ENCODE measurements around the gene NAV3. TPM values are rescaled to one million over a fixed set of nuclear protein-coding genes. Genes with fewer than 3 reads are reported as not detected.

NAV3 gene
- total and polyA plus RNA-seq, 7 donors: 0.47 to 4.2 (median 2.2) TPM

DNA sequence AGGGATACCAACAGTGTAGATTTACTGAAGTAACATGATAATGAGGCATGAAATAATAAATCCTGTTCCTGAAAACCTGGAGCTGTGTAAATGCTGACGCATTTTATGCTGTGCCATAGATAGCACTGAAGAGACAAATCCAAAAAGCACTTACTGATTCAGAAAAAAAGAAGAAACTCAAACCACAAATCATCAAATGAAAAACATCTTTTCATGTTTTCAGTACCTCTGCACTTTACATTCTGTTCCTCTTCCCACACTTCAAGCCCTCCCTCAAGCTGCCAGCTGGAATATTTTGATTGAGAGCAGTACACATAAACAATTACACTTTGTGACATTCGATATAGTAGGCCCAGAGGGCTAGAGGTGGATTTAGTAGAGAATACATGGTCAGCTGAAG is 362.3 kb downstream of the NAV3 start:
- Histone ChIP-seq H3K36me3 (ENCODE audit: insufficient read depth in 1 of 2, low read depth in 1 of 2) (no peaks in the 10 kb centered on the region), H3K4me3 (no peak overlapping the region), H3K27me3 (ENCODE audit: insufficient read depth in 3 of 3, low read length in 2 of 3) (no peaks in the 10 kb centered on the region), H3K4me1 (no peaks in the 10 kb centered on the region), H3K27ac (no peak overlapping the region), H3K9me3 (no peaks in the 10 kb centered on the region)
- 51 to 56% (median 53%) methylated on average over 2 of the region's 2 CpGs for WGBS, 3 donors
- TF ChIP-seq, protein P1, sequence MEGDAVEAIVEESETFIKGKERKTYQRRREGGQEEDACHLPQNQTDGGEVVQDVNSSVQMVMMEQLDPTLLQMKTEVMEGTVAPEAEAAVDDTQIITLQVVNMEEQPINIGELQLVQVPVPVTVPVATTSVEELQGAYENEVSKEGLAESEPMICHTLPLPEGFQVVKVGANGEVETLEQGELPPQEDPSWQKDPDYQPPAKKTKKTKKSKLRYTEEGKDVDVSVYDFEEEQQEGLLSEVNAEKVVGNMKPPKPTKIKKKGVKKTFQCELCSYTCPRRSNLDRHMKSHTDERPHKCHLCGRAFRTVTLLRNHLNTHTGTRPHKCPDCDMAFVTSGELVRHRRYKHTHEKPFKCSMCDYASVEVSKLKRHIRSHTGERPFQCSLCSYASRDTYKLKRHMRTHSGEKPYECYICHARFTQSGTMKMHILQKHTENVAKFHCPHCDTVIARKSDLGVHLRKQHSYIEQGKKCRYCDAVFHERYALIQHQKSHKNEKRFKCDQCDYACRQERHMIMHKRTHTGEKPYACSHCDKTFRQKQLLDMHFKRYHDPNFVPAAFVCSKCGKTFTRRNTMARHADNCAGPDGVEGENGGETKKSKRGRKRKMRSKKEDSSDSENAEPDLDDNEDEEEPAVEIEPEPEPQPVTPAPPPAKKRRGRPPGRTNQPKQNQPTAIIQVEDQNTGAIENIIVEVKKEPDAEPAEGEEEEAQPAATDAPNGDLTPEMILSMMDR (IDR thresholded peaks at IDR 0.05): no peak
- no peak for ATAC-seq
- no peak for DNase-seq
- intact Hi-C loops (cut with DNase I): no loop called here

DNA sequence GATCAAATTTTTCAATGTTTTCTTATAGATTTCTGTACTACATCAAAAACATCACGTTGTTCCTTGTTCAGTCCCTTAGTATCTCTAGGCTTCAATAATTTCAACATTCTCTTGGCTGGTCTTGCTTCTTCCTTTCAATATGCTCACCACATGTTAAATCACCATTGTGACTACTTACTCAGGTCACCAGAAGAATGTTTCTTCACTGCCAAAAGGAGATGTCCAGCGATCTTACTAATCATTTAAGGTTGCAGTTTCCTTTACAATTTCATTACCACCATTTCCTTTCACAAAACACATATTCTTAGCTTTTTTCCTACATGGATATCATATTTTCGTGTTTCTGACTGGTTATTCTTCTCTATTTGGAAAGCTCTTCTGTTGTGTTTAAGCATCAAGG is 363.8 kb downstream of the NAV3 start:
- H3K4me1 ChIP-seq: no peaks in the 10 kb centered on the region
- ATAC-seq (no peak), DNase-seq (no peak)
- TF ChIP-seq, protein P1 (IDR thresholded peaks at IDR 0.05): no peak
- H3K27ac ChIP-seq: no peak overlapping the region
- 45 to 67% (median 56%) methylated on average over 3 of the region's 3 CpGs for WGBS, 3 donors
- no peaks in the 10 kb centered on the region for H3K36me3 ChIP-seq (ENCODE audit: insufficient read depth in 1 of 2, low read depth in 1 of 2)
- no peaks in the 10 kb centered on the region for H3K27me3 ChIP-seq (ENCODE audit: insufficient read depth in 3 of 3, low read length in 2 of 3)
- intact Hi-C loops (cut with DNase I): no loop called here
- H3K9me3 ChIP-seq: no peaks in the 10 kb centered on the region
- no peak overlapping the region for H3K4me3 ChIP-seq

DNA sequence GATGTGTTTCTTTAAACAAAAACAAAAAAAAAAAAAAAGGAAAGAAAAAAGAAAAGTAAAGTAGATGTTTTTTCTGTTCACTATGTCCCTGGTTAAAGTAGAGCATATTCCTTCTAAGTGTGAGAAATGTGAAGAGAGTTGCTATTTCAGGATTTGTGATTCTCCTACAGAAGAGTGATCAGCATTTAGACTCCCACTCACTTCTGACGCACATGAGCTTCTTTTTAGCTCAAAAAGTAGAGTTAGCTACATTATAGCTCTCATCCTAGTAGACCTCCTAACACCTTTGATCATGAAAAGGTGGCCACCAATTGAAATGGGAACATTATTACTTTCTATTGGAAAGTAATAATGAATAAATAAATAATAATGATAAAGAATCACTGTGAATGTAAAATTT is 368.2 kb downstream of the NAV3 start:
- ATAC-seq (no peak), DNase-seq (no peak)
- 82 to 95% (median 87%) methylated on average over 1 of the region's 1 CpG for WGBS, 3 donors
- Histone ChIP-seq H3K4me3 (no peak overlapping the region), H3K9me3 (no peaks in the 10 kb centered on the region), H3K27ac (no peak overlapping the region), H3K36me3 (ENCODE audit: insufficient read depth in 1 of 2, low read depth in 1 of 2) (no peaks in the 10 kb centered on the region), H3K27me3 (ENCODE audit: insufficient read depth in 3 of 3, low read length in 2 of 3) (no peaks in the 10 kb centered on the region), H3K4me1 (no peaks in the 10 kb centered on the region)
- intact Hi-C loops (cut with DNase I): no loop called here
- TF ChIP-seq, protein P1 (IDR thresholded peaks at IDR 0.05): no peak

DNA sequence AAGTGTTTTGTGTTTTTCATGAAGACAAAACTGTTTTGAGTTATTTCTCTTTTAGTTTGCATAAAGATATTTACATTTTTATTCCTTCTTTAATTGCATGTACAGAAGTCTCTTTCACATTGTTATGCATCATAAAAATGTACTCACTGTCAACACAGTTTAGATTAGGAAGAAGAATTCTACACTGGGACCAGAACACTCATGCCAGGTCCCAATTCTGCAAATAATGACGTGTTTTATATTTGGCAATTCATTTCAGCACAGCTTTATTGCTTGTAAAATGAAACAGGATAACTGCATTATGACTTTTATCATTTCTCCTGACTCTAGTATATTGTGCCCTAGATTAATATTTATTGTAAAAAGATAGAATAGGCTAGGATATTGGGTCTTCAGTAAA is 369.2 kb downstream of the NAV3 start:
- TF ChIP-seq, protein P1 (IDR thresholded peaks at IDR 0.05): no peak
- Histone ChIP-seq H3K4me1 (no peaks in the 10 kb centered on the region), H3K36me3 (ENCODE audit: insufficient read depth in 1 of 2, low read depth in 1 of 2) (no peaks in the 10 kb centered on the region), H3K9me3 (no peaks in the 10 kb centered on the region), H3K27ac (no peak overlapping the region), H3K27me3 (ENCODE audit: insufficient read depth in 3 of 3, low read length in 2 of 3) (no peaks in the 10 kb centered on the region), H3K4me3 (no peak overlapping the region)
- intact Hi-C loops (cut with DNase I): no loop called here
- ATAC-seq: no peak
- no peak for DNase-seq
- WGBS, 3 donors: 36 to 73% (median 69%) methylated on average over 1 of the region's 1 CpG

DNA sequence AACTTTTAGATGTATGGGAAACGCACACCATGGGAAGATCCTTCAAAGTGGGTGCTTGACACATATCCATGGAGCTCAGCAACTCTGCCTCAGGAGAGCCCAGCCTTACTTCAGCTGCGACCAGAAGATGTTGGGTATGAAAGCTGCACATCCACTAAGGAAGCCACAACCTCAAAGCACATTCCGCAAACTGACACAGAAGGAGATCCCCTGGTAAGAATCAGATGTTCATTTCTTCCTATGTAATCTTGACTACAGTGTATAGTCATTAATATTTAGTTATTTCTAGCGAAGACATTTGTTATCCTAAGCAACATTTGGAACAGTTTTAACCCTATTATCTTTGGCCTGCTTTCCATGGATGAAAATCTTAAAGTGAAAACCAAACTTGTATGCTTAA is 374.2 kb downstream of the NAV3 start:
- DNase-seq (no peak), ATAC-seq (no peak)
- intact Hi-C loops (cut with DNase I): no loop called here
- H3K9me3 ChIP-seq: no peaks in the 10 kb centered on the region
- H3K27ac ChIP-seq: no peak overlapping the region
- TF ChIP-seq, protein P1 (IDR thresholded peaks at IDR 0.05): no peak
- H3K4me3 ChIP-seq: no peak overlapping the region
- 75 to 96% (median 79%) methylated on average over 4 of the region's 4 CpGs for WGBS, 3 donors
- H3K4me1 ChIP-seq: no peaks in the 10 kb centered on the region
- no peaks in the 10 kb centered on the region for H3K36me3 ChIP-seq (ENCODE audit: insufficient read depth in 1 of 2, low read depth in 1 of 2)
- H3K27me3 ChIP-seq (ENCODE audit: insufficient read depth in 3 of 3, low read length in 2 of 3): no peaks in the 10 kb centered on the region
